DMS79 treated with DMSO at 0.1 percent for 48 hours (cell line): ENCODE data around the gene CDPF1.
"Not testable (repeated sequence)": the region's sequence is repeated elsewhere in the genome, so short reads cannot be mapped to it uniquely, and the experiment has no call there.

ENCODE experiments used
- DNase-seq: peaks from one replicate; lab custom pipeline; 2025; lab: John Stamatoyannopoulos, UW

CDPF1 gene

GRCh38 chr22:46281866-46282678, 32.0 kb upstream of the CDPF1 start:
- DNase-seq, result no peak

GRCh38 chr22:46280999-46281623, 31.0 kb upstream of the CDPF1 start:
- no peak for DNase-seq

- DNase-seq, result no peak
Observed at GRCh38 chr22:46280063-46280817, 30.1 kb upstream of the CDPF1 start.

- DNase-seq, result no peak
Observed at GRCh38 chr22:46278656-46279645, 28.9 kb upstream of the CDPF1 start.

- no peak for DNase-seq
Observed at GRCh38 chr22:46276563-46276962, 26.5 kb upstream of the CDPF1 start.

- no peak for DNase-seq
Observed at GRCh38 chr22:46275455-46276122, 25.5 kb upstream of the CDPF1 start.

GRCh38 chr22:46274381-46274780, 24.3 kb upstream of the CDPF1 start:
- DNase-seq, result no peak

GRCh38 chr22:46273432-46274148, 23.5 kb upstream of the CDPF1 start:
- DNase-seq, result no peak

GRCh38 chr22:46272762-46273431, 22.8 kb upstream of the CDPF1 start:
- DNase-seq, result no peak

GRCh38 chr22:46272196-46272595, 22.1 kb upstream of the CDPF1 start:
- no peak for DNase-seq

GRCh38 chr22:46269564-46269963, 19.5 kb upstream of the CDPF1 start:
- DNase-seq, result no peak

- peak; percentile 23 for DNase-seq
Observed at GRCh38 chr22:46267431-46268279, 17.6 kb upstream of the CDPF1 start, which contains the start of gene TTC38. Gene TTC38 (plus strand): TSS chr22:46268008. CDS start chr22:46268040, 32 bp downstream.

- DNase-seq, result not testable (repeated sequence)
Observed at GRCh38 chr22:46265627-46266026, 15.5 kb upstream of the CDPF1 start.

GRCh38 chr22:46264520-46264919, 14.4 kb upstream of the CDPF1 start:
- not testable (repeated sequence) for DNase-seq

- no peak for DNase-seq
Observed at GRCh38 chr22:46263216-46263590, 13.1 kb upstream of the CDPF1 start, which contains the start of gene PKDREJ. Gene PKDREJ (minus strand): TSS chr22:46263343. CDS start chr22:46263322, 21 bp downstream.

- DNase-seq, result no peak
Observed at GRCh38 chr22:46262449-46263215, 12.5 kb upstream of the CDPF1 start.

GRCh38 chr22:46260038-46260437, 9.9 kb upstream of the CDPF1 start:
- no peak for DNase-seq

- no peak for DNase-seq
Observed at GRCh38 chr22:46259374-46259773, 9.3 kb upstream of the CDPF1 start.
